Measurements from ENCODE around the gene UBE3D. TPM values are rescaled to one million over a fixed set of nuclear protein-coding genes. Genes with fewer than 3 reads are reported as not detected.

UBE3D gene
- total RNA-seq, 1 experiment from 2014 or later: 11.0 TPM

- in situ Hi-C loops (cut with HindIII; ENCODE audit: low pct_unique_long_range_greater_than_20kb, low sequenced_read_pairs): no loop called here
- Histone ChIP-seq H3K9me3 (ENCODE audit: control insufficient read depth, insufficient read depth, low read depth, low read length) (0 out of 2 replicates have a peak, but pooled peaks cover 2% of the 10 kb centered on the region), H3K4me1 (ENCODE audit: control insufficient read depth, insufficient read depth, low read length) (peaks cover 2% of the 10 kb centered on the region; the same call in 1 of the 2 replicates), H3K27ac (ENCODE audit: low read length) (no peak overlapping the region), H3K27me3 (ENCODE audit: control insufficient read depth, insufficient read depth, low read length) (no peaks in the 10 kb centered on the region), H3K36me3 (ENCODE audit: control insufficient read depth, insufficient read depth, low read length) (no peaks in the 10 kb centered on the region), H3K4me3 (ENCODE audit: low read depth in 2 of 2, low read length in 2 of 2) (no peak overlapping the region)
- ATAC-seq (no peak), DNase-seq (ENCODE audit: low read depth, low spot score) (no peak)
- POLR2A ChIA-PET: interaction anchor here (0.7 kb wide), 1 partner anchor 119 kb away, joined by 3 read pairs; no protein-coding TSS in a partner anchor
- BruUV-seq (replicated peaks): no TSS peak
- no peak for TF ChIP-seq CTCF (IDR thresholded peaks at IDR 0.05)
- no peak for TF ChIP-seq TCF7L2 (IDR thresholded peaks at IDR 0.05; ENCODE audit: low read depth, low read length)
- TF ChIP-seq SIN3A (IDR thresholded peaks at IDR 0.05; ENCODE audit: borderline replicate concordance, insufficient read depth, low read depth, low read length): no peak
- TF ChIP-seq REST (IDR thresholded peaks at IDR 0.05; ENCODE audit: insufficient read depth in 1 of 2, low read depth in 2 of 2, low read length in 1 of 2): no peak
- TF ChIP-seq POLR2AphosphoS5 (IDR thresholded peaks at IDR 0.05; ENCODE audit: low read depth, low read length): no peak
- intact Hi-C loops (cut with micrococcal nuclease; ENCODE audit: unreplicated experiment): no loop called here
- CTCF ChIA-PET: no interaction called here
Observed at GRCh38 chr6:82866446-82866845, 199.2 kb downstream of the UBE3D start.

DNA sequence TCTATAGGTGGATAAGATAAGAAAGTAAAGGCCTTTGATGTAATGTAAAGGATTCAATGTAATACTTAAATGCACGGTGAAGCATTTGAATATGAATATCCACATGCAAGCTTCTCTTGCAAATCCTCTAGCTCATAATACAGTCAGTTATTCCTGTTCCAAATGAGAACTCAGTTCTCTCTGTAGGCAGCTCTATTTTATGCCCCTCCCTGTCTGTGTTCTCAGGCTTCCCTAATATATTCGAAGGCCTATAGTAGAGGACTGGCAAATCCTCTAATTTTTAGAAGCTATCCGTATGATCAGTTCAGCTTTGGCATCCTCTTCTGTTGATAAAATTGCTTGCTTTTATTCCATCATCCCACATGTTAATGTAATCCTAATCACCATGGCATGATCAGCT is 200.2 kb downstream of the UBE3D start:
- H3K4me3 ChIP-seq (ENCODE audit: low read depth in 2 of 2, low read length in 2 of 2): no peak overlapping the region
- 0 out of 2 replicates have a peak, but pooled peaks cover 2% of the 10 kb centered on the region for H3K9me3 ChIP-seq (ENCODE audit: control insufficient read depth, insufficient read depth, low read depth, low read length)
- CTCF ChIA-PET: no interaction called here
- no TSS peak for BruUV-seq (replicated peaks)
- no peak overlapping the region for H3K27ac ChIP-seq (ENCODE audit: low read length)
- intact Hi-C loops (cut with micrococcal nuclease; ENCODE audit: unreplicated experiment) (no loop called here), in situ Hi-C loops (cut with HindIII; ENCODE audit: low pct_unique_long_range_greater_than_20kb, low sequenced_read_pairs) (no loop called here)
- no peaks in the 10 kb centered on the region for H3K27me3 ChIP-seq (ENCODE audit: control insufficient read depth, insufficient read depth, low read length)
- TF ChIP-seq TCF7L2 (IDR thresholded peaks at IDR 0.05; ENCODE audit: low read depth, low read length) (no peak), POLR2AphosphoS5 (IDR thresholded peaks at IDR 0.05; ENCODE audit: low read depth, low read length) (no peak), CTCF (IDR thresholded peaks at IDR 0.05) (no peak), REST (IDR thresholded peaks at IDR 0.05; ENCODE audit: insufficient read depth in 1 of 2, low read depth in 2 of 2, low read length in 1 of 2) (no peak), SIN3A (IDR thresholded peaks at IDR 0.05; ENCODE audit: borderline replicate concordance, insufficient read depth, low read depth, low read length) (no peak)
- DNase-seq (ENCODE audit: low read depth, low spot score): no peak
- H3K36me3 ChIP-seq (ENCODE audit: control insufficient read depth, insufficient read depth, low read length): no peaks in the 10 kb centered on the region
- POLR2A ChIA-PET: no interaction called here
- peaks cover 2% of the 10 kb centered on the region; the same call in 1 of the 2 replicates for H3K4me1 ChIP-seq (ENCODE audit: control insufficient read depth, insufficient read depth, low read length)
- ATAC-seq: no peak
